ENCODE measurements around the gene TNRC6A. TPM values are rescaled to one million over a fixed set of nuclear protein-coding genes. Genes with fewer than 3 reads are reported as not detected.
"Not testable (repeated sequence)": the region's sequence is repeated elsewhere in the genome, so short reads cannot be mapped to it uniquely, and the experiment has no call there.

The TNRC6A gene
- total RNA-seq, 1 experiment from 2014 or later = 72.4 TPM

GRCh38 chr16:24742610-24743009 is 13.2 kb downstream of the TNRC6A start:
- H3K27ac ChIP-seq (ENCODE audit: low read length); DNase-seq; H3K9ac ChIP-seq (ENCODE audit: low read length); H3K9me3 ChIP-seq (ENCODE audit: low read length); H3K4me2 ChIP-seq (ENCODE audit: low read depth, low read length, poor library complexity, severe bottlenecking); H3K9me2 ChIP-seq (replicated peaks; ENCODE audit: insufficient read depth, low read length); H3K27me3 ChIP-seq (ENCODE audit: low read length); H2AFZ ChIP-seq (ENCODE audit: low read length); H3K4me3 ChIP-seq (ENCODE audit: low read length): not testable (repeated sequence)
- peaks cover 29% of the 10 kb centered on the region; the same call in 1 of the 2 replicates for H3K36me3 ChIP-seq (ENCODE audit: insufficient read depth, low read length)
- H3K79me2 ChIP-seq (ENCODE audit: low read length) = peaks cover 100% of the 10 kb centered on the region
- H4K20me1 ChIP-seq (ENCODE audit: insufficient read depth, low read depth, low read length) = peaks cover 66% of the 10 kb centered on the region
- peaks cover 37% of the 10 kb centered on the region for H3K4me1 ChIP-seq (ENCODE audit: low read length)

GRCh38 chr16:24745391-24745790 is 15.9 kb downstream of the TNRC6A start:
- H3K9me3 ChIP-seq (ENCODE audit: low read length) = no peaks in the 10 kb centered on the region

GRCh38 chr16:24745791-24746190 is 16.3 kb downstream of the TNRC6A start:
- H3K79me2 ChIP-seq (ENCODE audit: low read length) = peaks cover 100% of the 10 kb centered on the region
- peaks cover 62% of the 10 kb centered on the region for H4K20me1 ChIP-seq (ENCODE audit: insufficient read depth, low read depth, low read length)
- peaks cover 23% of the 10 kb centered on the region for H3K4me1 ChIP-seq (ENCODE audit: low read length)
- no peak overlapping the region for H2AFZ ChIP-seq (ENCODE audit: low read length)
- peaks cover 16% of the 10 kb centered on the region; the same call in 1 of the 2 replicates for H3K36me3 ChIP-seq (ENCODE audit: insufficient read depth, low read length)
- H3K9me2 ChIP-seq (replicated peaks; ENCODE audit: insufficient read depth, low read length) = no peaks in the 10 kb centered on the region
- no peak overlapping the region for H3K4me3 ChIP-seq (ENCODE audit: low read length)
- no peak for DNase-seq
- no peak overlapping the region for H3K9ac ChIP-seq (ENCODE audit: low read length)
- no peaks in the 10 kb centered on the region for H3K9me3 ChIP-seq (ENCODE audit: low read length)
- no peak overlapping the region for H3K4me2 ChIP-seq (ENCODE audit: low read depth, low read length, poor library complexity, severe bottlenecking)
- no peaks in the 10 kb centered on the region for H3K27me3 ChIP-seq (ENCODE audit: low read length)
- H3K27ac ChIP-seq (ENCODE audit: low read length) = no peak overlapping the region

More at GRCh38 chr16:24745391-24745790, 15.9 kb downstream of the TNRC6A start:
- H3K36me3 ChIP-seq (ENCODE audit: insufficient read depth, low read length) = peaks cover 17% of the 10 kb centered on the region; the same call in 1 of the 2 replicates
- H3K9ac ChIP-seq (ENCODE audit: low read length) = no peak overlapping the region
- no peak overlapping the region for H3K4me2 ChIP-seq (ENCODE audit: low read depth, low read length, poor library complexity, severe bottlenecking)
- H3K27me3 ChIP-seq (ENCODE audit: low read length) = no peaks in the 10 kb centered on the region
- H2AFZ ChIP-seq (ENCODE audit: low read length) = no peak overlapping the region
- peaks cover 62% of the 10 kb centered on the region for H4K20me1 ChIP-seq (ENCODE audit: insufficient read depth, low read depth, low read length)
- no peaks in the 10 kb centered on the region for H3K9me2 ChIP-seq (replicated peaks; ENCODE audit: insufficient read depth, low read length)
- DNase-seq = no peak
- H3K4me1 ChIP-seq (ENCODE audit: low read length) = peaks cover 21% of the 10 kb centered on the region
- no peak overlapping the region for H3K27ac ChIP-seq (ENCODE audit: low read length)
- peaks cover 100% of the 10 kb centered on the region for H3K79me2 ChIP-seq (ENCODE audit: low read length)
- H3K4me3 ChIP-seq (ENCODE audit: low read length) = no peak overlapping the region

DNA sequence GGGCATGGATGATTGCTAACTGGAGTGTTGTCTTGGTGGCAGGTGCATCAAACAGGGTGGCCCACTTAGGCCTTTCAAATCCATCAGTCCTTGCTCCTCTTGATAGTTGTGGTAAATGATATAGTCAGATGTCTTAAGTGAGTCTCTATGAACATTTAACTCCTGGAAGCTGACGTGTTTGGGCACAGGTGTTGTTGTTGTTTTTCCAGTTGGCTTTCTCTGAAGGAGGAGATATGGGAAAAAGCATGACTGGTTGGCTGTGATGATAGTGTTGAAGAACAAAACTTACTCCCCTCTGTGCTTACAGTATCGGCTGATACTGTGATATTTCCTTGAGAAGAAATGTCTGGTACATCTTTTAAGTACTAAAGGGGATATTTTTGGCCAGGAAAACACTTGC is 18.0 kb downstream of the TNRC6A start:
- no peaks in the 10 kb centered on the region for H3K27me3 ChIP-seq (ENCODE audit: low read length)
- H3K4me1 ChIP-seq (ENCODE audit: low read length) = peaks cover 30% of the 10 kb centered on the region
- H3K27ac ChIP-seq (ENCODE audit: low read length) = no peak overlapping the region
- no peak overlapping the region for H3K4me3 ChIP-seq (ENCODE audit: low read length)
- H3K9ac ChIP-seq (ENCODE audit: low read length) = no peak overlapping the region
- no peak for DNase-seq
- peaks cover 100% of the 10 kb centered on the region for H3K79me2 ChIP-seq (ENCODE audit: low read length)
- H3K36me3 ChIP-seq (ENCODE audit: insufficient read depth, low read length) = peaks cover 14% of the 10 kb centered on the region; the same call in 1 of the 2 replicates
- no peaks in the 10 kb centered on the region for H3K9me2 ChIP-seq (replicated peaks; ENCODE audit: insufficient read depth, low read length)
- peaks cover 51% of the 10 kb centered on the region for H4K20me1 ChIP-seq (ENCODE audit: insufficient read depth, low read depth, low read length)
- no peaks in the 10 kb centered on the region for H3K9me3 ChIP-seq (ENCODE audit: low read length)
- H2AFZ ChIP-seq (ENCODE audit: low read length) = no peak overlapping the region
- H3K4me2 ChIP-seq (ENCODE audit: low read depth, low read length, poor library complexity, severe bottlenecking) = no peak overlapping the region

DNA sequence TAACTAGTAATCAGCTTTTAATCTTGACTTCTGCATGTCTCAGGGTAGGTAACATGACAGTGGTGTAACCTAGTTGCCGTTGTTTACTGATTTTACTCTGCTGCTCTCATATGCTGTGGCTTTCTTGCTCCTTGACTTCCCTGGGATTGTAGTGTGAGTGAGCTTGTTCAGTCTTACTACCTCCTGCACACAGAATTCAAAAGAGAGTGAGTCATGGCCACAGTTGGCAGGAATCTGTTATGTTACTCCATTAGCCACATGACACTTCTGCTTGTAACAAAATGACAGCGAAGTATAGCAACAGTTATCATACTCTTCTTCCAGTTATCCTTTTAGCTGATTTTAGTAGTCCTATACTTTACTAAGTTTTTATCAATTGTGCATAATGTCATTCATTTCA is 18.8 kb downstream of the TNRC6A start:
- Histone ChIP-seq H3K27ac (ENCODE audit: low read length) (no peak overlapping the region), H3K9ac (ENCODE audit: low read length) (no peak overlapping the region), H3K4me3 (ENCODE audit: low read length) (no peak overlapping the region), H2AFZ (ENCODE audit: low read length) (no peak overlapping the region), H3K79me2 (ENCODE audit: low read length) (peaks cover 100% of the 10 kb centered on the region), H3K9me2 (replicated peaks; ENCODE audit: insufficient read depth, low read length) (no peaks in the 10 kb centered on the region), H3K4me2 (ENCODE audit: low read depth, low read length, poor library complexity, severe bottlenecking) (no peak overlapping the region), H3K36me3 (ENCODE audit: insufficient read depth, low read length) (peaks cover 14% of the 10 kb centered on the region; the same call in 1 of the 2 replicates), H3K9me3 (ENCODE audit: low read length) (no peaks in the 10 kb centered on the region), H4K20me1 (ENCODE audit: insufficient read depth, low read depth, low read length) (peaks cover 55% of the 10 kb centered on the region), H3K4me1 (ENCODE audit: low read length) (peaks cover 30% of the 10 kb centered on the region), H3K27me3 (ENCODE audit: low read length) (no peaks in the 10 kb centered on the region)
- no peak for DNase-seq

DNA sequence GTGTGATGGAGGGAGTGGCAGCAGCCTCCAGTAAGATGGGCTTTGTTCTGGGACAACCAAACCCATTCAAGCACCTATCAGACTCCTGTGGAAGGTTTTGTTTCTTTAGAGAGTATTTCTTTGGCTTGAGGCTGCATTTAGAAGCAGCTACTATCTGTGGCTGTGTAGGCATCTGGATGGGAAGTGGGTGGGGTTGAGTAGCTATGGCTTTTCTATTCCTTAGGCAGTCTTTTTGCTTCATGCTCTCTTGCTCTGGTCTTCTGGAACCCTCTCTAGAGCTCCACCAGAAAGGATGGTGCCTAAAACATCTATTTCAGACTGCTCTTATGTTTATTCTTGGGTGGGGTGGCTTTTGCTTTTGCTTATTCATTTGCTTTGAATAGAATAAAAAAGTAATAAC is 19.9 kb downstream of the TNRC6A start:
- no peaks in the 10 kb centered on the region for H3K27me3 ChIP-seq (ENCODE audit: low read length)
- peaks cover 30% of the 10 kb centered on the region for H3K4me1 ChIP-seq (ENCODE audit: low read length)
- H3K9me2 ChIP-seq (replicated peaks; ENCODE audit: insufficient read depth, low read length) = no peaks in the 10 kb centered on the region
- no peaks in the 10 kb centered on the region for H3K9me3 ChIP-seq (ENCODE audit: low read length)
- peaks cover 6% of the 10 kb centered on the region; the same call in 1 of the 2 replicates for H3K36me3 ChIP-seq (ENCODE audit: insufficient read depth, low read length)
- no peak for DNase-seq
- no peak overlapping the region for H2AFZ ChIP-seq (ENCODE audit: low read length)
- peaks cover 100% of the 10 kb centered on the region for H3K79me2 ChIP-seq (ENCODE audit: low read length)
- H3K4me2 ChIP-seq (ENCODE audit: low read depth, low read length, poor library complexity, severe bottlenecking) = no peak overlapping the region
- H3K9ac ChIP-seq (ENCODE audit: low read length) = no peak overlapping the region
- no peak overlapping the region for H3K4me3 ChIP-seq (ENCODE audit: low read length)
- H3K27ac ChIP-seq (ENCODE audit: low read length) = no peak overlapping the region
- peaks cover 49% of the 10 kb centered on the region for H4K20me1 ChIP-seq (ENCODE audit: insufficient read depth, low read depth, low read length)

GRCh38 chr16:24749872-24750271 is 20.4 kb downstream of the TNRC6A start:
- not testable (repeated sequence) for H3K9ac ChIP-seq (ENCODE audit: low read length); H3K4me2 ChIP-seq (ENCODE audit: low read depth, low read length, poor library complexity, severe bottlenecking); H3K4me3 ChIP-seq (ENCODE audit: low read length); H3K36me3 ChIP-seq (ENCODE audit: insufficient read depth, low read length); H3K9me2 ChIP-seq (replicated peaks; ENCODE audit: insufficient read depth, low read length); H2AFZ ChIP-seq (ENCODE audit: low read length); H3K27ac ChIP-seq (ENCODE audit: low read length); DNase-seq; H3K9me3 ChIP-seq (ENCODE audit: low read length); H3K27me3 ChIP-seq (ENCODE audit: low read length)
- Histone ChIP-seq H4K20me1 (ENCODE audit: insufficient read depth, low read depth, low read length) (peaks cover 49% of the 10 kb centered on the region), H3K4me1 (ENCODE audit: low read length) (peaks cover 29% of the 10 kb centered on the region), H3K79me2 (ENCODE audit: low read length) (peaks cover 100% of the 10 kb centered on the region)

DNA sequence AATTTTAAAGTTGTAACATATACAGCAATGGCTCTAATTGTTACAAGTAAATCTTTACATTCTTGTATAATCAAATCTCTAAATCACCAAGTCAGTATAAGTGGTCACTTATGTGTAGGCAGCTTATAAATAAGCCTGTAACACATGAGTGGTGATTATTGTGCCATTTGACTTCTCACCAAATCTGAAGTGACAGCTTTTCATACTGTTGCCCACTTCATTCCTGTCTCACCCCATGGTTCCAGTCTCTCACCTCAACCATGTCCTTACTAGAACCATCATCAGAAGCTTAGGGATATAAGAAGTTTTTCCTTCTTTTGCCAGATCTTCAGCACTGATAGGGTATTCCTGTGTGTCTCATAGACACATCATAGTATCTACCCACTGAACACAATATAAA is 23.5 kb downstream of the TNRC6A start:
- Histone ChIP-seq H3K36me3 (ENCODE audit: insufficient read depth, low read length) (peaks cover 6% of the 10 kb centered on the region; the same call in 1 of the 2 replicates), H3K4me2 (ENCODE audit: low read depth, low read length, poor library complexity, severe bottlenecking) (no peak overlapping the region), H3K79me2 (ENCODE audit: low read length) (peaks cover 100% of the 10 kb centered on the region), H2AFZ (ENCODE audit: low read length) (no peak overlapping the region), H3K4me1 (ENCODE audit: low read length) (peaks cover 25% of the 10 kb centered on the region), H3K9me2 (replicated peaks; ENCODE audit: insufficient read depth, low read length) (no peaks in the 10 kb centered on the region), H3K27me3 (ENCODE audit: low read length) (no peaks in the 10 kb centered on the region), H3K9me3 (ENCODE audit: low read length) (no peaks in the 10 kb centered on the region), H4K20me1 (ENCODE audit: insufficient read depth, low read depth, low read length) (peaks cover 23% of the 10 kb centered on the region; the same call in 1 of the 2 replicates), H3K9ac (ENCODE audit: low read length) (no peak overlapping the region), H3K4me3 (ENCODE audit: low read length) (no peak overlapping the region), H3K27ac (ENCODE audit: low read length) (no peak overlapping the region)
- no peak for DNase-seq

All from Karpas-422 (cell line).